Neural progenitor cell (in vitro differentiated cells): ENCODE results near the gene ZNF518B.

Source experiments
- CTCF ChIP-seq: fragments of 200-600 bp; sonication (generic); IDR thresholded peaks from 2 replicates; pipeline ENCODE4 v1.5.1; 2017; ENCODE audit warnings: antibody characterized with exemption, mild to moderate bottlenecking
- EZH2 ChIP-seq: fragments of 200-600 bp; sonication (generic); IDR thresholded peaks from 2 replicates; pipeline ENCODE4 v1.6.1; 2017; ENCODE audit warnings: antibody characterized with exemption, mild to moderate bottlenecking, moderate library complexity

DNA sequence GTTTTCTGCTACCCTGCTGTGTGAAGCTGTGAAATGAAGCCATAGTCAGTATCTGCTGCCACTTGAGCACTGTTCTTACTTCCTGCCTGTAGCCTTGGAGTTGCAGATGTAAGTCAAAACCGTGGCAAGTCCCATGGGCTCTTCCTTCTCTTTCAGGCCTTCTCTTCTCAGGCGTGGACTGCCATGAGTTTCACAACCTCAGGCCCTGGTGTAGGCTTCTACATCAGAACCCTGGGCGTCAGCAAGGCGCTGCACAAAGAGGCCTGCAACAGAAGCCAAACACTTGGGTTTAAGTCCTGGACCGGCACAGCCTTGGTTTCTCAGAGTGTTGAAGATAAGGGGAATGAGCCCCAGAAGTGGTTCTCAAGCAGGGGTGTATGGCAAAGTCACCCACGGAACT is 2.5 kb downstream of the ZNF518B start:
- no peak for TF ChIP-seq EZH2
- TF ChIP-seq CTCF: no peak
